HG02938 (cell line): ENCODE measurements around the gene RAB36.

Experiments used
- ATAC-seq: cut with Tn5 transposase; IDR thresholded peaks from one replicate; pipeline ENCODE4 v1.9.1; 2021; ENCODE audit warnings: mild to moderate bottlenecking, moderate library complexity; ENCODE audit not compliant: unreplicated experiment

RAB36 gene

DNA sequence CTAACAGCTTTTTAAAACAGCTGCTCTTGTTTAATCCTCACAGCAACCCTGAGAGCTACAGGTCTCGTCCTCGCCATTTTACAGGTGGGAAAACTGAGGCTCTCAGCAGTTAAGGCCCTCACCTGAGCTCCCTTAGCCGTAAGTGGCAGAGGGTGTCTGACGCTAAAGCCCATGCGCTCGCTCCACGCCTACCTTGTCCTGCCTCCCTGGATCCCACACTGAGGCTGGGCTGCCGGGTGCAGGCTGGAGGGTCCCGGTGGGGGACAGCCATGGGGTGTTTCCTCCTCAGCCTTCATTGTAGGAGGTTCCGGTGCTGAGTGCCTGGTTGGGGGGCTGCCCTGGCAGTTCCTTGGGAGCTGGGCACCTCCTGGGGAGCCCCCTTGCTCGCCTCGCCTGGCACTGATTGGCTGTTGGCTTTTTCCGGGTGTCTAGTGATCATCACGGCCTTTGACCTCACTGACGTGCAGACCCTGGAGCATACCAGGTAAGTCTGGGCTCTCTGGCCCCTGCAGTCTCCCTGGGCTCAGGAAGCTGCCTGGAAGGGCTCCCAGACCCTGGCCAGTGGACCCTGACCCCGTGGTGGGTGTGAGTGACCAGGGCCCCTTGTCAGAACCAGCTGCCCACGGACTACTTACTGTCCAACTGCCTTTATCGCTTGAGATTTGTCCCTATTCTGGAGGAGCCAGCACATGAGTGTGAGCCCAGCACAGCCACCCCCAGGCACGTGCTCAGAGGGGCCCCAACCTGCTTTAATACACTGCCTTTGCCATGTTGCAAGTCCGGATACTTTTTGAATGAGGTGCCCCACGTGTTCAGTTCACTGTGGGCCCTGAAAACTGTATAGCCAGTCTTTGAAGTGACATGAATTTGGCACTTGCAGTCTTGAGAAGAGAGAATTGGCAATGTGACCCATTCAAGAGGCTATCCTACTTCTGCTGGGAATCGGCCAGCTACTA lies 12.6 kb downstream of the RAB36 start:
- no peak for ATAC-seq

DNA sequence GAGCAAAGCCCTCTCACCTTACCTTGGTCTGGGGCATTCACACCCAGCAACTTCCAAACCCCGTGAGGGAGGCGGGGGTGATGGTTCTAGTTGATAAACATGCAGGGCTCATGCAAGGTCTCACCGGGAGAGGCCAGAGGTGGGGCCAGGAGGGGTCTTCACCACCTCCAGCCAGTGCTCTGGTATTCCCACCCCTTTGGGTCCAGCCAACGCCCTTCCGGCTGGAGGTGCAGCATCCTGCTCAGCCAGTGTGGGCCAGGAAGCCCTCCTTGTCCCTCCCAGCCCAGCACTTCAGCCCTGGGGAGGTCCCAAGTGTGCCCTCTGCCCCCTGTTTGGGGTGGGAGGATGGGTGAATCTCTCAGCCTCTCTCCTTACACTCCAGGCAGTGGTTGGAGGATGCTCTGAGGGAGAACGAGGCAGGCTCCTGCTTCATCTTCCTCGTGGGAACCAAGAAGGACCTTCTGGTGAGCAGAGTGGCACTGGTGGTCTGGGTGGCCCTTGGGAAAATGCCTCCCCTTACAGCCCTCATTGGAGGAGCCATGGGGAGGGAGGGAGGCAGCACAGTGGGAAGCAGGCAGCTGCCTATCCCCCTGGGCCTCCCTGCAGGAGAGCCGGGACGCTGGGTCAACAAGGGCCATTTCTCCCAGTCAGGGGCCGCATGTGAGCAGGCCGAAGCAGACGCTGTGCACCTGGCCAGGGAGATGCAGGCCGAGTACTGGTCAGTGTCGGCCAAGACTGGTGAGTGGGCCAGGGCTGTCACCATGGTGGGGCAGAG lies 13.4 kb downstream of the RAB36 start:
- ATAC-seq = no peak

DNA sequence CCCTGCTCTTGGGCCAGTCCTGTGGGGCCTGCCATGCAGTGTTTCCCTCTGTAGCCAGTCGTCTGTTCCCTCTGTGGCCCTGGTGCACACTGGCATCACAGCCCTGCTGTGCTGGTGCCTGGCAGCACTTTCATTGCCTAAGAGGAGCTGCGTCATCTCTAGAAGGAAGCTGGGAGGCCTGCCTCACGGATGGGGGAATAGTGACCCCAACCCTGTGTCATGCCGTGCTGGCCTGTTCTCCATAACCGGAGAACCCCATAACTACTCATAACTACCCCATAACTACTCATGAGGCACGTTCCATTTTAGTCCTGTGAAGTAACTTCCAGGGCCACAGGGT lies 14.0 kb downstream of the RAB36 start:
- ATAC-seq = no peak

DNA sequence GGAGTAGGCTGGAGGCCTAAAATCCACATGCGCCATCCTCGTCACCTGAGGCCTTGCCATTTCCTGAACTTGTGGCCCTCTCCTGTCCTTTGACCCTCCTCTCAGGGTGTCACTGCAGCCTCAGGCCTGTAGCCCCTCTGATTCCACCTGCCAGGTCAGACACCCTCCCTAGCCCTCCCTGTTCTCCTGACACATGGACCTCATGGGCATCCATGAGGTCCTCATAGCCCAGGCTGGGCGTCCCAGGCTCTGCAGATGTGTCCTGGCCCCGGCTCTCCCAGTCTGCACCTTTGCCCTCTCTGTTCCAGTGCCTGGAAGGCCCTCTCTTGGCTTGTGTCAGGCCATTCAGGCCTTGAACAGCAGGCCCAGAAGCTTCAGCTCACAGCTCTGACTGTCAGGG lies 15.8 kb downstream of the RAB36 start:
- ATAC-seq = no peak

DNA sequence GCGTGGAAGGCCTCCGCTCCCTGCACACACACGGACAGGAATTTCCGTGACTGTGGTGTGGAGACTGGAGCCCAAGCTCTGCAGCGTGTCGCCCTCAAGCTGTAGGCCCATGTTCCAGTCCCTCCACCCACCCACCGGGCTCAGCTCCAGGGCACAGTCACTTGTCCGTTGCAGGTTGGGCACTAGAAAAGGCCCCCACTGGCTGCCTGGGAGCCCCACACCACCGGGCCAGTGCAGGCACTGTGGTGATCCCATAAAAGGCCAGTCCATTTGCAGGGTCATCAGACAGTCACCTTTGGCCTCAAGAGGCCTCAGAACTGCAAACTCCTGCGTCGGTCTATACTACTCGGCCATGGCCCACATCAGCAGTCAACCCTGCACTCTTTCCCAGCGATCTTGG lies 16.3 kb downstream of the RAB36 start:
- no peak for ATAC-seq

DNA sequence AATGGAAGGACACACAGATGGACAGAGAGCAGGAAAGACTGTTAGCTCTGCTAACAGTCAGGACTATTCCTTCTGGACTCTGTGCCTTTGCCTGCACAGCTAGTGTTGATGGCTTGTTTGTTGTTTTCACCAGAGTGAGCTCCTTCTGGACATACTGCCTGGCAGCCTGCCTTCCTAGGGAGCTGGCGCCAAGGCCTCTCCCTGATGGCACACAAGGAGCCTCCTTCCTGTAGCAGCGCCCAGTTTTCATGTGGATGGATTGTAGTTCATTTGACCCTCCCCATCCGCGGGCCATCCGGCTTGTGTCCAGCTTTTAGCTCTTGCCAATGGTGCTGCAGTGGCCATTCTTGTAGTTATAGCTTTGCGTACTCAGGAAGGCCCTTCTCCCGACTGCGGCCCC lies 18.4 kb downstream of the RAB36 start:
- ATAC-seq = no peak

DNA sequence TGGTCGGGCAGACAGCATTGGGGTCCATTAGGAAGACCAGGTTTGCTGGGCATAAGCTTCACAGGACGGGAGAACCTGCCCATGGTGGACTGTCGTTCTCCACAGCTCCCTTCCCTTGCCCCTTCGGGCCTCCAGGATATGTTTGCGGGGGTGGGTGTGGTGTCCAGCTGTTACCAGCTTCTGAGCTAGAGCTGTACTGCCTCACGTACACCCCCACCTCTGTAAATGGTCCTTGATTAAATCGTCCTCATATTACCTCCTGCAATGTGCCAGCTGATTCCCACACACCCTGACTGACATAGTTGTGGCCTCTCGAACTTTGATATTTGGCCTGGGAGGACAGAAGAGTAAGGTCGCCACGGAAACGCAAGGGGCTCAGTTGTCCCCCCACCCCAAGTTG lies 18.8 kb downstream of the RAB36 start:
- ATAC-seq = no peak

DNA sequence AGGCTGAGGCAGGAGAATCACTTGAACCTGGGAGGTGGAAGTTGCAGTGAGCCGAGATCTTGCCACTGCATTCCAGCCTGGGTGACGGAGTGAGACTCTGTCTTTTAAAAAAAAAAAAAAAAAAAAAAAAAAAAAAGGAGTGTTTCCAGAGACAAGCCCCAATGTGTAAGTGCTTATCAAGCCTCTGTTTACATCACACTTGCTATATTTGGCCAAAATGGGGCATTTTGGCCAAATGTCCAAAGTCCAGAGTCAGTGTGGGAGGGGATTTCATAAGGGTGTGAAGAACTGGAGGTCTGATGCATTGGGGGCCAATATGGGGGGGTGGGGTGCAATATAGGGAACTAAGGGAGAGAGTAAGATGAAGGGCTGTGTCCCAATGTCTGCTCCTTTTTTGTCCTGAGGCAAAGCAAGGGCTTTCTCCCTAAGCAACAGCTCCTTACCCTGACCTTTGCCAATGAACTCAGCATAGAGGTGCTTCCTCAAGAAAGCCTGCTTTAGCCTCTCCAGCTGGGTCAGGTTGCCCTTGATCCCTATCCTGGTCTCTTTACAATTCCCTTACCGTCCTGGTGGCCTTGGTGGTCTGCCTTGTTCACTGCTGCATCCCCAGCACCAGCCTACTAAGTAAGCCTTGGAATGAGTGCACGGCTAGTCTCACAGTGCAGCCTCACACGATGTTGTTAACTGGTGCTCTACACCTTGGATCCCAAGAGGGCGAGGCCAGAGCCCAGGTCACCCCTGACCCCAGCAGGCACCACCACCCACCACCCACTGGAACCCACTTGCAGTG lies 21.0 kb downstream of the RAB36 start:
- ATAC-seq = no peak

DNA sequence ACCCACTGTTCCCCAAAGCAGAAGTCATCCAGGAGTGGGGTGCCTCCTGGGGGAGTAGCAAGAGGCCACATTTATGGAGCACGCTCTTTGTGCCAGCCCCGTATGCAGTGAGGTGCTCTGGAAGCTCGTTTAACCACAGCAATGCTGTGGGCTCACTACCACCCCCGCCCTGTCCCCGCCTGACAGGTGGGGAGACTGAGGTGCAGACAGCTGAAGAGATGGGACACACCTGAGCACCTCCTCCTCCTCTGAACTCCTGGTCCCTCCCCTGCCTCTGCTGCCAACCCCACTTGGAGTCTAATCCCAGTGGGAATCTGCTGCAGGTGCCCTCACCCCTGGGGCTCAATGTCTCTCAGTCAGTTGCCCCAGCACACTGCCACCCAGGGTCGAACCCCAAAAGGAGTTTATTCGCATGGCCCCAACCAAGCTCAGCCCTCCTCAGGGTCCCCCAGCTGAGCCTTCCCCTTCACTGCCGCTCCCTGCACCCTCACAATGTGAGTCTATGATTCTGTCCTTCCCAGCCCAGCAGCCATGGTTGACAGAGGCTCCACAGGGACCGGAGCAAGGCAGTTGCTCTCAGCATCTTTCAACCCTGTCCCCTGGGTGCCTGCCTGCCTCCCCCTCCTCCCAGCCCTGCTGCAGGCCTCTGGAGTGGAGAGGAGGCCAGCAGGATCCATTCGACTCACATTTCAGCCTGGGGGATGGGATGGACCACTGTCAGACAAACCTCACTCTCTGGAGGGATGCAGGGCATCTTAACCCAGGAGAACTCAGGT lies 21.8 kb downstream of the RAB36 start:
- no peak for ATAC-seq

DNA sequence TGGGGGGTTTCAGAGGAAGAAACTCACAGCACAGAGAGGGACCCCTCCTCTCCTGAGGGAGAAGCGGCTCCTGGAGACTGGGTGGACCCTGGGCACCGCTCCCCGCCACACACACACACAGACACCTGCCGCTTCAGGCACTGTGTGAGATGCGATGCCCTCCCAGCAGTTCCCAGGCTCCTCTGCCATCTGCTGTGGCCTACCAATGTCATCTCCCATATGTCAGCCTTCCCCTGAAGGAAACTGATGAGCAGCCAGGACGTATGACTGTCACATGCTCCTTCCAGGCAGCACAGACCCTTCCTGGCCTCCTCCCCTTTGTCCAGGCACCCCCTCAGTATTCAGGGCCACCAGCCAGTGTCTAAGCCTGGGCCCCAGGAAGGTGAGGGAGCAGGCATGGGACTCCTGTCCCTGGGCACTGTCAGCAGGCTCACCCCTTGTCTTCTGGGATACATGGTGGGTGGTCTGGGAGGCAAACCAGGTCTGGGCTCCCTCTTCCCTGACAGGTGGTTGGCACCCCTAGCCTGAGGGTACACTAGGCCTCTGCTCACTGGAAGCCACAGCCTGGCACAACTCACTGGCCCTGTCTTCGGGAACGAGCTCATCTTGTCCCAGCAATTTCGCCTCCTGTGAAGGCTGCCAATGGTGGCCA lies 23.2 kb downstream of the RAB36 start:
- no peak for ATAC-seq

DNA sequence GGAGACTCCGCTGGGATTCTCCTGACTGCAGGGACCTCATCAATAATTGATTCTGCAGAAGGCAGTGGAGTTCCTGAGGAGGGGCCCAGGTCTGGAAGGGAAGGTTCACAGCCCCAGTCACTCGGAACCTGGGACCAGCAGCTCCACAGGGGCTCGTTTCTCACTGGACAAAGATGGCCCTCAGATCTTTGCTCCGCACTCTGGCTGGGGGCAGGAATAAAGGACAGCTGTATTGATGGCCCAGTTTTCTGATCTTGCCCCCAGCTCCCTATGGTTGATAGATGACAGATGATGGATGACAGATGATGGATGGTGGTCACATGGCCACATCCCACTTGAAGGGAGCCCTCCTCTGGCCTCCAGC lies 23.7 kb downstream of the RAB36 start:
- ATAC-seq = no peak

DNA sequence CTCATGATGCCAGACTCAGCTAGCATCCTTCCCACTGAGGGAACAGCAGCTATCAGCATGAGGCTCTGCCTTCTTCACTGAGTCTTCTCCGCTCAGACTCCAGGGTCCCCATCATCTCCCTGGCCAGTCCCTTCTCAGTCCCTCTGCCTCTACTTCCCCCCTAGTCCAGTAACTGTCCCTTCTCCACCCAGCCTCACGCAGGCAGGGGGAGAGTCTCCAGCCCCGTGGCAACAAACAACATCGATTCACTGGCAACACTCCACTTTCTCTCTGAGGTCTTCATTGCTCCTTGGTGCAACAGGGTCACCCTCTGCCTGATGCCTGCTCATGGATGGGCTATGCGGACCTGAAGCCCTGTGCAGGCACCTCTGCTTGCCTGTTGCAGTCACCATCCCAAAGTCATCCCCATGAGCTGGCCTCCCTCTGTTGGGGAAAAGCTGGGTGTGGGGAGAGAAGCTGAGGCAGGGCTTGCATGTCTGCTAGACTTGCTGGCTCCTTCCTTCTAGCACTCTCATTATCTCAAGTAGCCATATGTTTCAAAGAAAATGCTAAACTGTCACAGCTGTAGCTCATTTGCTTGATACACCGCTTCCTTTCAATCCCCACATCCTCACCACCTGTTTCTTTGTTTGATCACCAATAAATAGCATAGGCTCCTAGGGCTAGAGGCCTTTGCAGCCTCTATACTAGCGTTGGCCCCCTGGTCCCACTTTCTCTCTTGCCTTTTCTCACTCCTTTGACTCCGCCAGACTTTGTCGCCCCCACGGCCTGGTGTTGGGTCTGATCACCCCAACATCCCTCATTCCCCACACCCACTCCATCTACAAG lies 30.8 kb downstream of the RAB36 start:
- ATAC-seq = no peak

DNA sequence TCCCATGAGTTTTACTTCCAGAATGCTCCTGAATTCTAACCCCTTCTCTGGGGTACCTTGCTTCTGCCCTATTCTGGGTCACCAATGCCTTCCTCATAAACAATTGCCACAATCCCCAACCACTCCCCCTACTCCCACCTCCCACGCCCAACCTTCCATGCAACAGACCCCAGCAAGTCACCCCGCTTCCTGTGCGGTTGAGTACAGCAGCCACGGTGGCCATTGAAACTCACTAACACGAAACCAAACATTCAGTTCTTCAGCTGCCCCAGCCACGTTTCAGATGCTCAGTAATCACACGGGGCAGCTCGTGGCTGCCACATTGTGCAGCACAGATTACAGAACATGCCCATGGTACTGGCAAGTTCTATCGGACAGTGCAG lies 31.4 kb downstream of the RAB36 start:
- no peak for ATAC-seq

DNA sequence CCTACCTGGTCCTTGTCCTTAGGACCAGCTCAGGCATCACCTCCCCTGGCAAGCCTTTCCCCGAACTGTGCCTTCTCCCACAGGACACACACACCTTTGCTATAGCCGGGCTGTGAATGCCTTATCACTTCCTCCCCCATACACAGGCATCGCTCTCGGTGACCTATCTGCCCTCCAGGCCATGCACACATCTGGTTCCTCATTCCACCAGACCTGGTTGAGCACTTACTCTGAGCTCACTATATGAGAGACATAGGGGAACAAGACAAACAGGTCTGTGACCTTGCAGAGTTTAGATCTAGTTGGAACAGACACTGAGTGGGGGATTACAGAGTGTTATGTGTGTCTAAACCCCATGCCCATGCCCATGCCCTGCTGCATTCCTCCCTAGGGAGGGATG lies 31.9 kb downstream of the RAB36 start:
- ATAC-seq = no peak

DNA sequence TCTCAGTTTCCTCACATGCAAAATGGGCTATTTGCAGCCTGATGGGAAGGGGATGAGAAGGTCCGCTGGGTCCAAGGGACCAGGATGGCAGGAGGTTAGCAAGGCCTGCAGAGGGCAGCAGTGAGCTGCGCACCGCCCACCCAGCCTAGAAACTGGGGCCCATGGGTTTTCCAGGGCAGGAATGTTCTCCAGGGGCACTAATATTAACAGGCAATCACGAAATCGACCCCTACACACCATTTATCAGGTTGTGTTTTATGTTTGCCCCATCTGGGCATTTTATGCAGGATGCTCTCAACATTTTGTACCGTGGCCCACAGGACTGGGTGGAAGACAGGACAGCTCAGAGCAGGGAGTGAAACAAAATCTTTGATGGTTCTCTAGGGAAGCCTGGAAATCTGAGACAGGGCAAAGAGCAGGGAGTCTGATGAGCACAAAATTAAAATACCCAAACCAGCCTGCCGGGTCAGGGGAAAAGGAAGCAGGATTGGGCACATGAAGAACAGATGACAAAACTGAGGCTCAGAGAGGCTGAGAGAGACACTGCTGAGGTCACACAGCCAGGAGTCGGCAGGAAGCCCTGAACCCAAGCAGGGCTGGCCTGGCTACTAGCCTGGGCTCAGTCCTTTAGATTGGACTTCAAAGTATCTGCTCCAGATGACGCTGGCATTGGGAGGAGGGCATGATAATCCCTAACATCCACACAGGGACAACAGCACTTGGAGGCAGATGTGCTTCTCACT lies 33.4 kb downstream of the RAB36 start:
- no peak for ATAC-seq

DNA sequence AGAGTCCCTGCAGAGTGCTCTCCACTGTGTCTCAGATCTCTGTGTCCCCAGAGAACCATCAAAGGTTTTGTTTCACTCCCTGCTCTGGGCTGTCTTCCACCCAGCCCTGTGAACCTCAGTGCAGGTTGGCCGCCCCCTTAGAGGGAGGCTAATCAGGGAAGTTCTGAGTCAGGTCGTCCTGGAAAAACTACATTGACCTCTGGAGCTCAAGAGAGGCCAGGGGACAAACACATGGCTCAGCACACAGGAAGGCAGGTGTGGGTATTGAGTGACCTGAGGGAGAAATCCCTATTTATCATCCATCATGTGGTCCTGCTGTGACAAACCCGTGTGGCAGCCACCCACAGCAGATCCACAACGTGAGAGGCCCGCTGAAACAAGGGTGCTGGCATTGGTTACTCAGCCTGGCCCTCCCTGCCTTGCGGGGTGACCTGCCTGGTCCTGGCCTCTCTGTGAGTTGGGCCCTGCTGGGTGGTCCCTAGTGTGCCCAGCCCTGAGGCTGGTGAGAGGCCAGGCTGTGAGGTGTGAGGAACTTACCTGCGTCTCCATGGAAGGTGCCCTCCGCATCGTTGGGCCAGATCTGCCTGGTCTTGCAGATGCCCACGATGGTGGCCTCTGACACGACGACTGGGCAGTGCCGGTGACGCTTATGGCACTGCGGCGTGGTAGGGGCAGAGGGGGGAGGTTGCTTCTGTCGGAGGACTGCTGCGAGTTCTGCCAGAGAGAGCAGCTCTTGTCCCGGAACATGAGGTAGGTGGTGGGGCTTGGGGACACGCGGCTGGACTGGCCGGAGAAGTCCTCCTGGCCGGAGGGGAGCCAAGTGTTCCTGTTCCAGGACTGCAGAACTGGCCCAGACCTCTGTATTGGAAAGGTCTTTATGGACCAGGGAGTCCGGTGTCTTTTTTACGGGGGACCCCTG lies 34.4 kb downstream of the RAB36 start:
- ATAC-seq = no peak

DNA sequence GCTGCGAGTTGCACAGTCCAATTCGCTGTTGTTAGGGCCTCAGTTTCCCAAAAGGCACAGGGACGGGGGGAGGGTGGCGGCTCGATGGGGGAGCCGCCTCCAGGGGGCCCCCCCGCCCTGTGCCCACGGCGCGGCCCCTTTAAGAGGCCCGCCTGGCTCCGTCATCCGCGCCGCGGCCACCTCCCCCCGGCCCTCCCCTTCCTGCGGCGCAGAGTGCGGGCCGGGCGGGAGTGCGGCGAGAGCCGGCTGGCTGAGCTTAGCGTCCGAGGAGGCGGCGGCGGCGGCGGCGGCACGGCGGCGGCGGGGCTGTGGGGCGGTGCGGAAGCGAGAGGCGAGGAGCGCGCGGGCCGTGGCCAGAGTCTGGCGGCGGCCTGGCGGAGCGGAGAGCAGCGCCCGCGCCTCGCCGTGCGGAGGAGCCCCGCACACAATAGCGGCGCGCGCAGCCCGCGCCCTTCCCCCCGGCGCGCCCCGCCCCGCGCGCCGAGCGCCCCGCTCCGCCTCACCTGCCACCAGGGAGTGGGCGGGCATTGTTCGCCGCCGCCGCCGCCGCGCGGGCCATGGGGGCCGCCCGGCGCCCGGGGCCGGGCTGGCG lies 35.1 kb downstream of the RAB36 start, which contains the start of gene BCR:
TSS of gene BCR (plus strand) at position 209 of the 592 bp plus-strand sequence. CDS start 452 bp downstream, outside the sequence.
- no peak for ATAC-seq
